Breast epithelium (tissue), 4 donors: ENCODE measurements around the gene TP53AIP1. TPM values are rescaled to one million over a fixed set of nuclear protein-coding genes. Genes with fewer than 3 reads are reported as not detected.

ENCODE experiments used
- DNase-seq, 2 donors: peaks; one replicate each; pipeline ENCODE4 v3.0.0-alpha.2; 2019; ENCODE audit warnings: low spot score in 2 of 2
- H3K27ac ChIP-seq, 2 donors: fragments of 200-600 bp; sonication (generic) in 1 of 2; one replicate each; pipeline ENCODE4 v1.5.1; 2016 to 2019; ENCODE audit warnings: mild to moderate bottlenecking in 1 of 2
- H3K27me3 ChIP-seq, 2 donors: fragments of 200-600 bp; sonication (generic) in 1 of 2; one replicate each; pipeline versions ENCODE4 v1.5.1 to v1.6.0; 2017 to 2019; ENCODE audit warnings: control low read depth in 1 of 2, mild to moderate bottlenecking in 1 of 2
- H3K36me3 ChIP-seq: fragments of 200-600 bp; one replicate; pipeline ENCODE4 v1.5.1; 2019
- H3K4me1 ChIP-seq, 2 donors: fragments of 200-600 bp; sonication (generic); one replicate each; pipeline ENCODE4 v1.5.1; 2016 to 2019; ENCODE audit warnings: control low read depth in 1 of 2
- H3K4me3 ChIP-seq, 3 donors: fragments of 200-600 bp; sonication (generic); 1 replicate in 2 of 3; 2 replicates in 1 of 3; pipeline ENCODE4 v1.5.1; 2016 to 2019; ENCODE audit warnings: mild to moderate bottlenecking in 3 of 3, moderate library complexity in 2 of 3
- H3K9me3 ChIP-seq, 2 donors: fragments of 200-600 bp; sonication (generic) in 1 of 2; one replicate each; pipeline ENCODE4 v1.5.1; 2016 to 2019; ENCODE audit warnings: control low read depth in 1 of 2
- CTCF ChIP-seq, 3 donors: fragments of 450-650 bp; IDR thresholded peaks; one replicate each; pipeline ENCODE4 v1.5.1; 2016 to 2017; ENCODE audit warnings: antibody characterized with exemption in 3 of 3, mild to moderate bottlenecking in 3 of 3, moderate library complexity in 3 of 3
- POLR2A ChIP-seq: fragments of 450-650 bp; IDR thresholded peaks from one replicate; pipeline ENCODE4 v1.6.1; 2016; ENCODE audit warnings: antibody characterized with exemption, mild to moderate bottlenecking, moderate library complexity
- POLR2AphosphoS5 ChIP-seq, 3 donors: sonication (generic); formaldehyde crosslinking; IDR thresholded peaks; one replicate each; pipeline ENCODE4 v1.6.1; 2017; ENCODE audit warnings: antibody characterized with exemption in 3 of 3
- intact Hi-C: fragments of 100-400 bp; cut with DNase I; formaldehyde crosslinking; loops from one replicate; pipeline ENCODE4 v1.15.1; 2023; ENCODE audit warnings: low total_unique reads
- total RNA-seq, 3 donors: library from RNA; depleted of rRNA; stranded (reverse); fragments of >200 nt; gene quantifications; one replicate each; pipeline ENCODE4 v1.1.0, GENCODE V29; 2016

TP53AIP1 gene
- total RNA-seq, 3 donors from 2014 or later: 0.16 to 0.59 (median 0.33) TPM

- no peak for TF ChIP-seq POLR2AphosphoS5 (IDR thresholded peaks at IDR 0.05)
- TF ChIP-seq POLR2A: no peak
- no peak for TF ChIP-seq CTCF (IDR thresholded peaks at IDR 0.05)
- Histone ChIP-seq H3K27ac (no peak overlapping the region), H3K4me3 (no peak overlapping the region), H3K9me3 (no peaks in the 10 kb centered on the region), H3K4me1 (no peaks in the 10 kb centered on the region), H3K36me3 (no peaks in the 10 kb centered on the region), H3K27me3 (peaks cover 0 to 15% of the 10 kb centered on the region in 2 donors)
- DNase-seq: no peak
- intact Hi-C loops: no loop called here
These were observed 16.1 kb downstream of the TP53AIP1 start for GRCh38 chr11:128926437-128927107.

- H3K27ac ChIP-seq: no peak overlapping the region
- no peak for DNase-seq
These were observed 16.7 kb downstream of the TP53AIP1 start for GRCh38 chr11:128926000-128926399.

GRCh38 chr11:128925250-128925600 lies 17.4 kb downstream of the TP53AIP1 start:
- H3K4me3 ChIP-seq: no peak overlapping the region
- no peak for DNase-seq
- H3K27me3 ChIP-seq: peaks cover 0 to 14% of the 10 kb centered on the region in 2 donors
- no peaks in the 10 kb centered on the region for H3K4me1 ChIP-seq
- no peaks in the 10 kb centered on the region for H3K36me3 ChIP-seq
- intact Hi-C loops: no loop called here
- no peaks in the 10 kb centered on the region for H3K9me3 ChIP-seq
- H3K27ac ChIP-seq: no peak overlapping the region
- TF ChIP-seq POLR2A (no peak), CTCF (IDR thresholded peaks at IDR 0.05) (no peak), POLR2AphosphoS5 (IDR thresholded peaks at IDR 0.05) (no peak)

More at GRCh38 chr11:128926000-128926399, 16.7 kb downstream of the TP53AIP1 start:
- Histone ChIP-seq H3K27me3 (peaks cover 0 to 15% of the 10 kb centered on the region in 2 donors), H3K4me3 (no peak overlapping the region), H3K9me3 (no peaks in the 10 kb centered on the region), H3K4me1 (no peaks in the 10 kb centered on the region), H3K36me3 (no peaks in the 10 kb centered on the region)
- intact Hi-C loops: no loop called here
- no peak for TF ChIP-seq POLR2AphosphoS5 (IDR thresholded peaks at IDR 0.05)
- TF ChIP-seq POLR2A: no peak
- TF ChIP-seq CTCF (IDR thresholded peaks at IDR 0.05): no peak

- intact Hi-C loops: no loop called here
- no peaks in the 10 kb centered on the region for H3K4me1 ChIP-seq
- H3K4me3 ChIP-seq: no peak overlapping the region
- no peak overlapping the region for H3K27ac ChIP-seq
- TF ChIP-seq POLR2AphosphoS5 (IDR thresholded peaks at IDR 0.05): no peak
- H3K36me3 ChIP-seq: no peaks in the 10 kb centered on the region
- DNase-seq: no peak
- peaks cover 0 to 9% of the 10 kb centered on the region in 2 donors for H3K27me3 ChIP-seq
- no peaks in the 10 kb centered on the region for H3K9me3 ChIP-seq
These were observed 18.0 kb downstream of the TP53AIP1 start for GRCh38 chr11:128924510-128925249.

GRCh38 chr11:128924104-128924503 lies 18.6 kb downstream of the TP53AIP1 start:
- no peaks in the 10 kb centered on the region for H3K36me3 ChIP-seq
- no peak overlapping the region for H3K4me3 ChIP-seq
- no peak for DNase-seq
- H3K4me1 ChIP-seq: no peaks in the 10 kb centered on the region
- peaks cover 0 to 8% of the 10 kb centered on the region in 2 donors for H3K27me3 ChIP-seq
- intact Hi-C loops: no loop called here
- H3K27ac ChIP-seq: no peak overlapping the region
- no peak for TF ChIP-seq POLR2AphosphoS5 (IDR thresholded peaks at IDR 0.05)
- TF ChIP-seq POLR2A: no peak
- TF ChIP-seq CTCF (IDR thresholded peaks at IDR 0.05): no peak
- H3K9me3 ChIP-seq: no peaks in the 10 kb centered on the region
